HG02571 (cell line): ENCODE results near the gene DCXR.

ENCODE experiments used
- ATAC-seq: cut with Tn5 transposase; IDR thresholded peaks from one replicate; pipeline ENCODE4 v1.9.1; 2021; ENCODE audit warnings: mild to moderate bottlenecking, moderate library complexity; ENCODE audit not compliant: unreplicated experiment

DCXR gene

GRCh38 chr17:82000803-82001570 lies 36.5 kb downstream of the DCXR start:
- no peak for ATAC-seq

- ATAC-seq: no peak
These were observed 37.3 kb downstream of the DCXR start for GRCh38 chr17:81999976-82000802.

- ATAC-seq: no peak
These were observed 37.9 kb downstream of the DCXR start for GRCh38 chr17:81999587-81999975.

GRCh38 chr17:81998691-81999438 lies 38.6 kb downstream of the DCXR start:
- no peak for ATAC-seq

- no peak for ATAC-seq
These were observed 39.3 kb downstream of the DCXR start for GRCh38 chr17:81998212-81998611.

- no peak for ATAC-seq
These were observed 40.6 kb downstream of the DCXR start for GRCh38 chr17:81996757-81997441.

- ATAC-seq: no peak
These were observed 41.2 kb downstream of the DCXR start for GRCh38 chr17:81996232-81996756.

- no peak for ATAC-seq
These were observed 41.9 kb downstream of the DCXR start for GRCh38 chr17:81995463-81996231.

- no peak for ATAC-seq
These were observed 42.7 kb downstream of the DCXR start for GRCh38 chr17:81994593-81995462.

- no peak for ATAC-seq
These were observed 43.5 kb downstream of the DCXR start for GRCh38 chr17:81993729-81994592.

- no peak for ATAC-seq
These were observed 45.0 kb downstream of the DCXR start for GRCh38 chr17:81992306-81993102.

- ATAC-seq: no peak
These were observed 45.7 kb downstream of the DCXR start for GRCh38 chr17:81991684-81992305.

- no peak for ATAC-seq
These were observed 46.4 kb downstream of the DCXR start for GRCh38 chr17:81990836-81991683.

- ATAC-seq: no peak
These were observed 50.2 kb downstream of the DCXR start for GRCh38 chr17:81987161-81987770.

GRCh38 chr17:81986606-81987005 lies 50.9 kb downstream of the DCXR start:
- ATAC-seq: no peak
